ENCODE measurements around the gene VPS26A.

VPS26A gene

GRCh38 chr10:69080226-69080625, 43.8 kb upstream of the VPS26A start (continued):
- TF ChIP-seq ZBTB49 (tag by site-specific recombination; IDR thresholded peaks at IDR 0.05; ENCODE audit: low read depth), result no peak
- no peak for TF ChIP-seq ZEB2 (tag by site-specific recombination; IDR thresholded peaks at IDR 0.05)
- no peak for TF ChIP-seq PRDM10 (tag by site-specific recombination; IDR thresholded peaks at IDR 0.05)
- TF ChIP-seq ZNF26 (tag by site-specific recombination; IDR thresholded peaks at IDR 0.05), result no peak
- TF ChIP-seq RBAK (tag by site-specific recombination; IDR thresholded peaks at IDR 0.05), result no peak
- no peak for TF ChIP-seq ZSCAN5A (tag by site-specific recombination; IDR thresholded peaks at IDR 0.05)
- TF ChIP-seq ZNF211 (tag by site-specific recombination; IDR thresholded peaks at IDR 0.05; ENCODE audit: low read depth), result no peak
- TF ChIP-seq ZNF785 (tag by site-specific recombination; IDR thresholded peaks at IDR 0.05), result no peak
- TF ChIP-seq SP3 (tag by site-specific recombination; IDR thresholded peaks at IDR 0.05), result no peak
- no peak for TF ChIP-seq PRDM6 (tag by site-specific recombination; IDR thresholded peaks at IDR 0.05)
- no peak for TF ChIP-seq GLIS2 (tag by site-specific recombination; IDR thresholded peaks at IDR 0.05)
- TF ChIP-seq TRIM28 (IDR thresholded peaks at IDR 0.05; ENCODE audit: borderline replicate concordance, low read length), result no peak

- Histone ChIP-seq H3K4me3 (ENCODE audit: low read depth, low read length) (no peak overlapping the region), H3K36me3 (ENCODE audit: control insufficient read depth in 2 of 2, insufficient read depth in 1 of 2, low read length in 2 of 2) (no peaks in the 10 kb centered on the region), H3K27ac (ENCODE audit: extremely low read depth, low read depth, low read length) (no peak overlapping the region), H3K4me1 (ENCODE audit: control insufficient read depth, insufficient read depth, low read length) (no peaks in the 10 kb centered on the region), H3K9me3 (ENCODE audit: control insufficient read depth, insufficient read depth, low read depth, low read length) (no peaks in the 10 kb centered on the region)
- POLR2A ChIA-PET, result no interaction called here
- CTCF ChIA-PET, result interaction anchor here (1.0 kb wide), 1 partner anchor 8 kb away, joined by 3 read pairs; no protein-coding TSS in a partner anchor
- TF ChIP-seq ZSCAN4 (tag by site-specific recombination; IDR thresholded peaks at IDR 0.05) (no peak), ZBTB11 (tag by site-specific recombination; conservative IDR thresholded peaks at IDR 0.05; ENCODE audit: low read depth) (peak; percentile 72)
These were observed 37.9 kb upstream of the VPS26A start for GRCh38 chr10:69086001-69086509.
